Nasal cavity respiratory epithelium epithelial cell of viscerocranial mucosa (primary cell): ENCODE results near the gene IL18. TPM values are rescaled to one million over a fixed set of nuclear protein-coding genes. Genes with fewer than 3 reads are reported as not detected.

Source experiments
- total RNA-seq: library from RNA; depleted of rRNA; stranded (reverse); fragments of >200 nt; gene quantifications from 2 replicates; pipeline ENCODE4 v1.2.3, GENCODE V29; 2014

The IL18 gene
- 23.3 and 40.0 TPM in 2 replicates for total RNA-seq

DNA sequence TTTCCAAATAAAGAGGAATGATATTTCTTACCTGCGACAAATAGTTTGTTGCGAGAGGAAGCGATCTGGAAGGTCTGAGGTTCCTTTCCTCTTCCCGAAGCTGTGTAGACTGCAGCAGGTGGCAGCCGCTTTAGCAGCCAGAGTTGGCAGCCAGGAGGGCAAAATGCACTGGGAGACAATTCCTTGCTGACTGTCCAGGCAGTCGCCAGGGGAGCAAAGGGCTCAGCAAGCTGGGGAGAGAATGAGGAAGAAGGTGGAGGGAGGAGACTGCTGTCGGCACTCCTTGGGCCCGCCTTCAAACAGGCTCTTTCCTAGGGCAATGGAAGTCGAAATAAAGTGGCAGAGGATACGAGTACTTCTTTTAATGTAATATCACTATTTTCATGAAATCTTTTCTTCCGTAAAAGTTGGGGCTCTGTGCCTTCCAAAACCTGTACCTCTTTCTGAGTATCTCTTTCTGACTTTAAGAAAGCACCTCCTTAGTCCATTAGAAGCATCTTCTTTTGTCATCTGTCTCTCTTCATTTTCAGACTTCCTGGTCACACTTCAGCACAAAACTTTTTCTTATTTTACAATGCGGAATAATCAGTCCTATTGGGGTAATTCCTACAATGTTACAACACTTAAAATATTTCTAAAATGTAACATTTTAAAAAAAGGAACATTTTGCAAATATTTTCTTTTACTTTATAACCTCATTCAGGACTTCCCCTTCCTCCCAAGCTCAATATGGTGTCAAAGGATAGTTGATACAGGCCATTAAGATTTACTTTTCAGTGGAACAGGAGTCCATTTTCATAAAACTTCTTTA lies at the start of gene IL18:
Gene IL18, minus strand, starts transcription at position 220 of the 811 bp plus-strand sequence. CDS start 9,041 bp downstream, outside the sequence.

DNA sequence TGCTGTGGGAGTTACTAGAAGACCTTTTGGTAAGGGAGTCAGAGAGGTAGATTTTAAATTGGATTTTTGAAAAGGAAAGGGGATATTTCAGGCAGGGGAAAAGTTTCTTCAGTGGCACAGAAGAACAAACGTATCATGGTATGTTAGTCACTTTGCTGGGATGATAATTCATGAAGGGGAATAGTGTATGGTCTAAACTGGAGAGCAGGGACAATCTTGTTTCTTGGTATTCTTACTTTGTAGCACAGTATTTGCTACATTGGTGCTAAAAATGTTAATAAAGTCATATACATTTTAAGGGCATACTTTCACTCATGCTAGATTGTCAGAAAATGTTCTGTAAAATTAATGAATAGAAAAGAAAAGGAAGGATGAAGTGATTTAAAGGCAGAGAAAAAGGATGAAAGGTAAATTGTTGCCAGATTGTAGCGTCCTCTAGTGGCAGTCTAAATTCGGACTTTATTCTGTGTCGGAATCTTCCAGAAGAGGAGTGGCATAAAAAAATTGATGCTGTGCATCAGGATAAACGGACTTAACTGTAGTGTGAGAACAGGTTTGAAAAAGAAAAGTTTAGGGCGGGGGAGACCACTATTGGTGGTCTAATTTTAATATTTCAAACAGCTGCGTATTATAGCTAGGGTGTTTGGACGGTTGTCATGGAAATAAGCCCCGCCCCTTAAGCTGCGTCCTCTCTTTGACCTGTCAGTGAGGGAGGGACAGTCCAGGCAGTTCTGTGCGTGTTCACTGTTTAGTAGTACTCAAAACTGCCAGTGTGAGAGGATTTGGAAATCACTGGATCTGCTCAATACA lies 11.1 kb upstream of the IL18 start, which contains the start of gene BCO2:
Gene BCO2, plus strand, starts transcription at position 724 of the 810 bp plus-strand sequence. CDS start 90 bp downstream, outside the sequence.

DNA sequence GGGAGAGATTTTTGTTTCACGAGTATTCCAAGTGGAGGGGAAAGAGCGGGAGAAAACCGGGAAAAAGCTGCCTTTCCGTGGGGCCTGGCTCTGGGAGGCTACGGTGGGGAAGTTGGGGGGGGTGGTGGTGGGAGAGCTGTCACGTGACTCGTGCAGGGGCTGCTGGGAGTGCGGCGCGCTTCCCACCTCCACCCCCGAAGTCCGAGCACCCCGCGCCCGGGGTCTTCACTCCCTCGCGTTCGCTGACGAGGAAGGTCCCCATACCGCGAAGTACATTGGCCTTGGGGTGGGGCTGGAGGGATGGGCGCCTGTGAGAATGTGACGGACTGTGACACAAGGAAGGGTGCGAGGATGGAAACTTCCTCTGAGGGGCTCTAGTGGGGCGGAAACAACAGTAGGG lies 3.3 kb upstream of the IL18 start, which contains the start of gene TEX12:
Gene TEX12, plus strand, starts transcription at position 228 of the 400 bp plus-strand sequence. CDS start 1,897 bp downstream, outside the sequence.

Other genes starting within 250 kb of the IL18 start
- gene C11orf52, start 245.2 kb downstream of the IL18 start, total RNA-seq = 1.0 and 1.1 TPM in 2 replicates
- 16.5 and 20.2 TPM in 2 replicates for gene DIXDC1, start 226.8 kb downstream of the IL18 start, total RNA-seq
- 34.2 and 39.6 TPM in 2 replicates for gene DLAT, start 138.7 kb downstream of the IL18 start, total RNA-seq
- 0.50 and 0.68 TPM in 2 replicates for gene PIH1D2, start 90.1 kb downstream of the IL18 start, total RNA-seq
- 28.0 and 33.5 TPM in 2 replicates for gene NKAPD1, start 89.8 kb downstream of the IL18 start, total RNA-seq
- gene TIMM8B, start 77.3 kb downstream of the IL18 start, total RNA-seq = 44.0 and 54.7 TPM in 2 replicates
- 140 and 215 TPM in 2 replicates for gene SDHD, start 77.2 kb downstream of the IL18 start, total RNA-seq
- under 0.01 and 0.50 TPM in 2 replicates for gene TEX12, start 3.3 kb upstream of the IL18 start, total RNA-seq
- 0.68 and 1.6 TPM in 2 replicates for gene BCO2, start 11.4 kb upstream of the IL18 start, total RNA-seq
- 41.6 and 66.0 TPM in 2 replicates for gene PTS, start 62.3 kb upstream of the IL18 start, total RNA-seq
- gene PLET1, start 96.8 kb upstream of the IL18 start, total RNA-seq = not detected in 2 replicates